ENCODE data around the gene MED12.

Gene MED12

DNA sequence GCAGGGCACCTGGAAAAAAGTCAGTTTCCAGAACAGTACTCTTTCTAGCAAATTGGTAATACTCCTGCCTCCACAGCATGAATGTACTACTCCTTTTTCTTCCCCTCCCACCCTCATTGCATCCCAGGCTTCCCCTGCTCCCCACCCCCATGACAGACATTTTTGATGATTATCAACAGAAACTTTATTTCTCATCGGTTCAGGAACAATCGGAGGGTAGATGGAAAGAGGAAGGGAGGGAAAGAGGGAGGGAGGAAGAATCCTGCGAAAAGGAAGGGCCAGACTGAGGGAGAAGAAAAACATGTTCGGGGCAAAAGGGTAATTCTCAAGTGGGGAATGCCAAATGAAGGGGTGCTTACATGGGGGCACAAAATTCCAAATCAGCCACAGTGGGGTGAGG lies 11.2 kb upstream of the MED12 start:
- DNase-seq (ENCODE audit: low read depth in 2 of 3, low spot score in 2 of 3), result no peak

DNA sequence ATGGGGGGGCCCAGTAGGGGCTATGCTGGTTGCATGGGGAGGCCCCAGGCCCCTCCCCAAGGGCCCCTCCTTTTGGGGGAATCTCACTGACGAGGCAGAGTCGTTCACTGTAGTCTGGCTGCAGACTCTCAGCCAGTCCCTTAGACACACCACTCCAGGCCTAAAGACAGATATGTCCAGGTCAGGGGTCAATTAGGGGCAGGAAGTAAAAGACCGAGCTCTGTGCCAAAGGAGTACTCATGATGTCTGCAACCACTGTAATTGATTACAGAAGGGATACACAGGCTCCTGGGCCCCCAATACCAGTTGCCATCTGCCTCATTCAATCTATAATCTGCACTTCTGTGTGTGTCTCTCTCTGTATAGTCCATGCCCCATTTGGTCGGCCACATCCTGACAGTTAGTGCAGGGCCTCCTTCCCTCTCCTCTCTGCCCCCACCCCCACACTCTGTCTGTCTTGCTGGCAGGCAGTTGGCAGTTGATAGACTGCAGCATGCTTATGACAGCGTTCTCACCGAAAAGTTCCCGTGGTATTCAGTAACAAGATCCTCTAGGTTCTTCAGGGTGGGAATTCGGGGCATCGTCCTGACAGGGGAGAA lies 10.5 kb upstream of the MED12 start:
- no peak for DNase-seq (ENCODE audit: low read depth in 2 of 3, low spot score in 2 of 3)

DNA sequence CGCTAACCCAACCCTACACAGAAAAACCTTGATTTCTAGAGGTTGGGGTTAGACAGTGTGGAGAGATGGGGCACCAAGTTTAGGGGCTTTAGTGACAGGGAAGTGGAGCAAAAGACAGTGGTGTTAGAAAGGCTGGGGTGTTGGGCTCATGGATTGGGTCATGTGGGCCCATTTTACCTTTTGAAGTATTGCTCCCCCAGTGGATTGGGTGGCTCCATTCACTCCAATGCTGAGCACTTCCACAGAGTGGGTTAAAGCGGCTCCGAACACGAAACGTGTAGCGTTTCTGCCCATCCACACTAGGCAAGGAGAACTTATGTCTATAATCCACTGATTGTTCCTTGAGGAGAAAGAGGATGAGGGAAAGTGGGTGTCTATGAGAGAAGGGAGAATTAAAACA lies 9.3 kb upstream of the MED12 start:
- no peak for DNase-seq (ENCODE audit: low read depth in 2 of 3, low spot score in 2 of 3)

DNA sequence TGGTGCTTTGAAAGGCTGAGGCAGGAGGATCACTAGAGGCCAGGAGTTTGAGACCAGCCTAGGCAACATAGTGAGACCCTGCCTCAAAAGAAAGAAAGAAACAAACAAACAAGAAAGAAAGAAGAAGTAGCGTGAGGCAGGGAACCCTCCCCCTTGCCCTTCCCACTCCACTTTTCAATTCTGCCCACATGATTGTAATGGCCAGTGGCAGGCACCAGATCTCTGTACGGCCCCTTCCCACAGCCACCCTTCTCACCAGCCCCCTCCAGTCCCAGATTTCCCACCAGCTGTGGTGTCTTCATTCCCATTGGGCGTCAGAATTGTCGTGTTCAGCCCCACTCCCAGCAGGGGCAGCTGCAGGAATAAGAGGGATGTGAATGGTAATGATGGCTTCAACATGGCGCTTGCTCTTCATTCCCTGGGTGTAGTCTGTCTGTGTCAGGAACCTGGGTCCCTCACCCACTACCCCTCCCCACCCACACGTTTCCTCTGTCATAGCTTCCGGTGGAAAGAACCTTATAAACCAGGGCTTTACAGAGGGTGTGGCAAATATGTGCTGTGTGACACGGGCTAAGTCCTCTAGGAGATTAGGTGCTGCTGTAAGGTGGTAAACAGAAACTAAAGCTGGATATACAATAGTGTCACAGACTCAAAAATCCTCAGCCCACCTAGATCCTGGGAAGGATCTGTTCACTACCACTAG lies 7.1 kb upstream of the MED12 start, which contains the start of gene IL2RG:
Gene IL2RG, minus strand, starts transcription at position 437 of the 703 bp plus-strand sequence. Its CDS starts 38 bp downstream, at position 399.
- DNase-seq (ENCODE audit: low read depth in 2 of 3, low spot score in 2 of 3), result peak in 1 of 3 experiments; percentile 41

DNA sequence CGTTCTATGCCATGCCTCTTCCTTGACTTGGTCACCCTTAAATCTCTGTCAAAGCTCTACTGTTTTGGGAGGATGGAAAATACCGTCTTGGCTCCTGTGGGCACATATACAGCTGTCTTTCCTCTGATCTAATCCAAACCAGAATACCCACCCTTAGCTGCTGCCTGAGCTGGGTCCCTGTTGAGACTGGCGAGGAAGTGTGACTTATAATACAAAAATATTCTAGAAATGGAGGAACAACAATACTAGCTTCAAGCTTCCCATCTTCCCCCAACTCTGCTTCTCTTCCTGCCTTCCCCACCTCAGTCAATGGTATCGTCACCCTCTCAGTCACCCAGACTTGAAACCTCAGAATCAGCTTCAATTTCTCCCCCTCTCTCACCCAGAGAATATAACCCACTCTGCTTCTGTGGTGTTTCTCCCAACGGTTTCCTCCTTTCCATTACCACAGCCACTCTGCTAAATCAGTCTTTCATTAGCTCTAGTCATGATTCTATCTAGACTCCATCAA lies 6.4 kb upstream of the MED12 start:
- DNase-seq (ENCODE audit: low read depth in 2 of 3, low spot score in 2 of 3), result no peak

DNA sequence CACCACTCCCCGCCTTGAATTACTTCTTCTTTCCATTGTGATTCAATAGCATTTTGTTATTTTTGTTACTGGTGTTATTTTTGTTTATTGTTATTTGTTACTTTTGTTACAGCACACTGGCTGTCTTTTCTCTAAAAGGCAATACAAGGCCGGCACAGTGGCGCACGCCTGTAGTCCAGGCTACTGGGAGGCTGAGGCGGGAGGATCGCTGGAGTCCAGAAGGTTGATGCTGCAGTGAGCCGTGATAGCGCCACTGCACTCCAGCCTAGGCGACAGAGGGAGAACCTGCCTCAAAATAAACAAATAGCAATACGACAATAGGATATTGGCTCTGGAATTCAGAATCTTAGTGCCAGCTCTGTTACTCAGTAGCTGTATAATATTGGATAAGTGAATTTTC lies 1.0 kb upstream of the MED12 start:
- no peak for DNase-seq (ENCODE audit: low read depth in 2 of 3, low spot score in 2 of 3)

DNA sequence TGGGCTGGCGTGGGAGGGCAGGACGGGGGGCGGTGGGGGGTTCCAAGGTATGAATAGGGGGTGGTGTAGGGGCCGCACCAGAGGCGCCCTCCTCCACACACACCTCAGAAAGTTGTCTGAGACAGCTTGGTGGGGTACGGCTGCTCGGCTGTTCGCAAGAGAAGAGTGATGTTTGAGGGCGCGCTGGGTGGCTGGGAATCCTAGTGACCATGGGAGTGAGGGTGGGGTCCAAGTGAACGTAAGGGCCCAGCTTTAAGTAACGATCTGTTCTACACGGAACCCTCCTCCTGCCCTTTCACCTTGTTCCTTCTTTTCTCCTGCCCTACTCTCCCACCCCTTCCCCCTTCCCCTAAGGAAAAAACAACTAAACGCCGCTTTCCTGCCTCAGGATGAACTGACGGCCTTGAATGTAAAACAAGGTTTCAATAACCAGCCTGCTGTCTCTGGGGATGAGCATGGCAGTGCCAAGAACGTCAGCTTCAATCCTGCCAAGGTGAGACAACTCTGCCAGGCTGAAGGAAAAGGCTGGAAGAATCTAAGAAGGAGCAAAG lies 664 bp downstream of the MED12 start:
- DNase-seq (ENCODE audit: low read depth in 2 of 3, low spot score in 2 of 3), result no peak

DNA sequence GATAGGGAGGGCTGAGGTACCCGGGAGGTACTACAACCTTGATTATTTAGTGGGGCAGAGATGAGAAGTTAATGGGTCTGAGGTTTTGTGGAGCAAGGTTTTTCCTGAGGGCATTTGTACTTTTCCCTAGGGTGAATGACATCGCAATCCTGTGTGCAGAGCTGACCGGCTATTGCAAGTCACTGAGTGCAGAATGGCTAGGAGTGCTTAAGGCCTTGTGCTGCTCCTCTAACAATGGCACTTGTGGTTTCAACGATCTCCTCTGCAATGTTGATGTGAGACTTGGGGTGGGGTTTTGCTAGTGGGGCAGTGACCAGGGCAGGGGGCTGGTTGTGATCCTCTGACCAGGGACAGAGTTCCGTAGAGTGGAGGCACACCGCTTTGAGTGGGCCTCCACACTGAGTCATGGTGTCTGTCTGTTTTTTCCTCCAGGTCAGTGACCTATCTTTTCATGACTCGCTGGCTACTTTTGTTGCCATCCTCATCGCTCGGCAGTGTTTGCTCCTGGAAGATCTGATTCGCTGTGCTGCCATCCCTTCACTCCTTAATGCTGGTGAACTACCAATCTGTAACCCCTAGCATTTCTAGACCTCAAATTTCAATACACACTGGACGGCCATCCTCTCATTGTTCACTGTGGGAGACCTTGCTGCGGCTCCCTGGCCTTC lies 9.9 kb downstream of the MED12 start:
- no peak for DNase-seq (ENCODE audit: low read depth in 2 of 3, low spot score in 2 of 3)

- peak in 2 of 3 experiments; percentile 43 to 55 for DNase-seq (ENCODE audit: low read depth in 2 of 3, low spot score in 2 of 3)
Observed at GRCh38 chrX:71128915-71129765, 10.7 kb downstream of the MED12 start.

DNA sequence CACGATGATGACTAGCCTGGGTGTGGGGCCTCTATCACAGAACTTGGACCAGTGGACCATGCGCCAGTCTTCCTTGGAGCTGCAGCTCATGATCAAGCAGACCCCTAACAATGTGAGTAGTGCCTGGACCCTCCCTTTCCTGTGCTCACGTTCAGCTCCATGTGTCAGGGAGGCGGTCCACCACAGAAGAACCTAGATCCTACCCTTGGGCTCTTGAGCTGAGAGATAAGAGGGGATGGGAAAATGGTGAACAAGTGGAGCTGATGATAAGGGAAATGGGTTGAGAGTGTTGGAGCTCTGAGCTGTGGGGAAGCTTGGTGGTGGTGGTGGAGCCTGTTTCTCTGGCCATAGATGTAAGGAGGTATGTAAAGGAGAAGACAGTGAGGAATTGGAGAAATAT lies 13.1 kb downstream of the MED12 start:
- DNase-seq (ENCODE audit: low read depth in 2 of 3, low spot score in 2 of 3), result no peak

GRCh38 chrX:71140440-71140839 lies 22.0 kb downstream of the MED12 start:
- DNase-seq (ENCODE audit: low read depth in 2 of 3, low spot score in 2 of 3), result no peak

DNA sequence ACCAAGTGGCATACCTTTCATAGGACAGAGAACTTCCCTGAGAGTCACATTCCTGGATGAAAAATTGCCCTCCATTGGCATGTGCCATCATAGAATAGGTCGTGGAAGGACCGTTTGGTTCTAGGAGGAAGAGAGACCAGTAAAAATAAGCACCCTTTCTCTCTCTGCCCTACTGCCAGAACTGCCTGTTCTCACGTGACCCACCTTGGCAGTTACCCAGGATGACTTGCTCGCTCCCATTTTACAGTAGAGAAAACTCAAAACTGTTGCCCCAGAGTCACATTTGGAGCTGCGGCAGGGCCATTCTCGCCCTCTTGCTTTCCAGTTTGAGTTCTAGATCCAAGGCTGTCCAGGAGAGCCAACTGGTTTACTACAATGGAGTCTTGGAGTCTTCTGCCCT lies 25.1 kb downstream of the MED12 start:
- no peak for DNase-seq (ENCODE audit: low read depth in 2 of 3, low spot score in 2 of 3)

- DNase-seq (ENCODE audit: low read depth in 2 of 3, low spot score in 2 of 3), result no peak
Observed at GRCh38 chrX:71144651-71145050, 26.3 kb downstream of the MED12 start, which contains the start of gene NLGN3. TSS of gene NLGN3 (plus strand) at chrX:71144841. CDS start at chrX:71147750, 2,909 bp downstream.

GRCh38 chrX:71147496-71148277 lies 29.3 kb downstream of the MED12 start:
- DNase-seq (ENCODE audit: low read depth in 2 of 3, low spot score in 2 of 3), result no peak

DNA sequence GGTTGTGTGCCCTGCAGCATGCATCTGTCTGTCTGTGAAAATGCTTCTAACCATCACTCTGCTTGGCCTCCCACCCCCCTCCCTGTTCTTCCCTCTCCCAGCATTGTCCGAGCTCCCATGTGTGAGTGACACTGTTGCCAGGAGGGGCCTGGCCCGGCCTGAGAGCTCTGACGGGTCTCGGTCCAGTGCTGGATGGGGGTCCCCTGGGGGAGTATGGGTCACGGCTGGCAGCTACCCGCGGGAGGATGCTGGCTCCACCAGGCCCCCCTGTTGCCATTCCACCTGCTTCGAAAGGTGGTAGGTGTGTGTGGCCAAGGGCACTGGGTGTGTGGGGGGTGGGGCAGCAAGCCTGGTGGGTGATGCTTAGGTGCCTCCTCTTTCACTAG lies 29.9 kb downstream of the MED12 start:
- DNase-seq (ENCODE audit: low read depth in 2 of 3, low spot score in 2 of 3), result no peak

DNA sequence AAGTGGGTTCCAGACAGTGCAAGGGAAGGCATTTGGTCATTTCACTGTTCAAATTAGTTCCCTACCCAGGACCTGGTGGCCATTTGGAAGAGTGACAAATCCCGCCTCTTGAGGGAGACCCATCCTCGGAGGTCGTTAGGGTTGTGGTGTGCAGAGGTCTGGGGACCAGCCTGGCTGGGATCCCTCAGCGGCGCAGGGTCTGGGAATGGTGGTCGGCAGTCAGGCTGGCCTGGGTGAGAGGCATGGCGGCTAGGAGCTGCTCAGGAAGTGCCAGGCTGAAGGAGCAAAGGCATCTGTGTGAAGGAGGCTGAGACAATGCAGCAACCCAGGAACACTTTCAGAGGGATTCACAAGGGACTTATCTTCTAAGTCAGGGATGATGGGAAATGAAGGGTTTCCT lies 33.0 kb downstream of the MED12 start:
- DNase-seq (ENCODE audit: low read depth in 2 of 3, low spot score in 2 of 3), result no peak

GRCh38 chrX:71154196-71154595 lies 35.8 kb downstream of the MED12 start:
- no peak for DNase-seq (ENCODE audit: low read depth in 2 of 3, low spot score in 2 of 3)

- DNase-seq (ENCODE audit: low read depth in 2 of 3, low spot score in 2 of 3), result no peak
Observed at GRCh38 chrX:71154641-71155040, 36.2 kb downstream of the MED12 start.

DNA sequence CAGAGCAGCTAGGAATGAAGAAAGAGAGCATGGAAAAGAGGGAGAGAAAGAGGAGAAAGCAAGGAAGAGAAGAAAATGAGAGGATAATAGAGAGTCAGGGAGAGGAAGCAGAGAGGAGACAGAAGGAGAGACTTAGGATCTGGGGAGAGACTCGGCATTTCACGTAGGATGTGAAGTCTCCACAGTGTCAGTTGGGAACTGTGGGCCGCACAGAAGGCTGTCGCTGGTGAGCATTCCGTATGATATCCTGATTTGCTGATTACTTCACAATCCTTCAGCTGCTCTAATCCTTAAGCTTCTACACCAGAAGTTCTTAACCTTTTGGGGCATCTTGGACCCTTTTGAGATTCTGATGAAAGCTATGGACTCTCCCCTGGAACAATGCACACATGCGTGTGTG lies 40.2 kb downstream of the MED12 start:
- no peak for DNase-seq (ENCODE audit: low read depth in 2 of 3, low spot score in 2 of 3)

DNA sequence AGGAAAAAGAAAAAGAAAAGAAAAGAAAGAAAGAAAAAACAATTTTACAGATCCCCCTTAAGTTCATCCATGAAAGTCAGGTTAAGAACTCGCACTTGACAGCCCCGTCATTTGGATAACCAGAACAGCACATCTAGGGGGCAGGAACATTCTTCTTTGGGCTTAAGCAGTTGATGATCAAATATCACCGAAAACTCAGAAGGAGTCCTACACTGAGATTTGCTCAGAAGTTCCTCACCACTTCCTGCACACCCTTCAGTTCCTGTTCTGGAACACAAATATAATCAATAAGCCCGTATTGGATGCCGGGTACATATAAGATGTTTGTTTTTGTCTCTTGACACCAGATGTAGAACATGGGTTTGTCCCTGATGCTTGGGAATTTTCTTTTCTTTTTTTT lies 40.9 kb downstream of the MED12 start:
- DNase-seq (ENCODE audit: low read depth in 2 of 3, low spot score in 2 of 3), result no peak

All from activated CD8-positive, alpha-beta memory T cell treated with anti-CD3 and anti-CD28 coated beads for 48 hours (primary cell).